Gastrocnemius medialis (tissue), 4 donors: ENCODE measurements around the gene RIMS3. TPM values are rescaled to one million over a fixed set of nuclear protein-coding genes. Genes with fewer than 3 reads are reported as not detected.

Experiments used
- ATAC-seq, 2 donors: fragments of 150-250 bp; one replicate each; pipeline ENCODE4 v1.9.1; 2016
- DNase-seq, 2 donors: peaks; one replicate each; pipeline ENCODE4 v3.0.0-alpha.2; 2019
- H3K27ac ChIP-seq, 4 donors: fragments of 200-600 bp; sonication (generic); 1 replicate in 1 of 4; 2 replicates in 3 of 4; pipeline ENCODE4 v1.5.1; 2016 to 2018; ENCODE audit warnings: mild to moderate bottlenecking in 2 of 4, moderate library complexity in 1 of 4
- H3K27me3 ChIP-seq, 3 donors: fragments of 200-600 bp; sonication (generic) in 2 of 3; 1 replicate in 1 of 3; 2 replicates in 2 of 3; pipeline versions ENCODE4 v1.5.1 to v1.6.0; 2016 to 2019; ENCODE audit warnings: mild to moderate bottlenecking in 1 of 3, moderate library complexity in 1 of 3
- H3K36me3 ChIP-seq, 2 donors: fragments of 200-600 bp; sonication (generic) in 1 of 2; one replicate each; pipeline ENCODE4 v1.5.1; 2017 to 2018
- H3K4me1 ChIP-seq, 2 donors: fragments of 200-600 bp; sonication (generic) in 1 of 2; one replicate each; pipeline ENCODE4 v1.5.1; 2016 to 2017; ENCODE audit warnings: mild to moderate bottlenecking in 2 of 2
- H3K4me3 ChIP-seq, 4 donors: fragments of 200-600 bp; sonication (generic) in 3 of 4; 1 replicate in 1 of 4; 2 replicates in 3 of 4; pipeline ENCODE4 v1.5.1; 2016 to 2019; ENCODE audit warnings: mild to moderate bottlenecking in 2 of 4
- H3K9me3 ChIP-seq, 3 donors: fragments of 200-600 bp; sonication (generic) in 2 of 3; 1 replicate in 1 of 3; 2 replicates in 2 of 3; pipeline ENCODE4 v1.5.1; 2016 to 2019
- CTCF ChIP-seq, 5 experiments: fragments of 450-650 bp in 3 of 5; fragments of 200-600 bp in 2 of 5; sonication (generic) in 2 of 5; IDR thresholded peaks in 4 of 5; conservative IDR thresholded peaks in 1 of 5; 1 replicate in 4 of 5; 2 replicates in 1 of 5; pipeline ENCODE4 v1.5.1; 2016 to 2019; ENCODE audit warnings: antibody characterized with exemption in 5 of 5, mild to moderate bottlenecking in 3 of 5, moderate library complexity in 3 of 5
- POLR2A ChIP-seq, 2 donors: fragments of 450-650 bp; IDR thresholded peaks; one replicate each; pipeline ENCODE4 v1.6.1; 2017; ENCODE audit warnings: antibody characterized with exemption in 2 of 2, mild to moderate bottlenecking in 2 of 2, moderate library complexity in 2 of 2
- in situ Hi-C, 4 donors: fragments of 200-750 bp; cut with MboI; loops; one replicate each; pipeline versions ENCODE4 v1.15.0 to v1.8.0; 2017; ENCODE audit warnings: low sequenced_read_pairs in 4 of 4
- intact Hi-C: fragments of 100-400 bp; cut with DNase I; formaldehyde crosslinking; loops from one replicate; pipeline ENCODE4 v1.15.1; 2023; ENCODE audit warnings: low total_unique reads
- total RNA-seq, 4 donors: library from RNA; depleted of rRNA; stranded (reverse); fragments of >200 nt; gene quantifications; one replicate each; pipeline versions ENCODE4 v1.1.0 to v1.2.3, GENCODE V29; 2016

RIMS3 gene
- total RNA-seq, 4 donors from 2014 or later, result 0.31 to 0.67 (median 0.44) TPM

- TF ChIP-seq CTCF (IDR thresholded peaks at IDR 0.05 in 4 of 5, conservative IDR thresholded peaks at IDR 0.05 in 1 of 5), result no peak
- no peak for TF ChIP-seq POLR2A (IDR thresholded peaks at IDR 0.05)
- intact Hi-C loops, result no loop called here
- DNase-seq (no peak), ATAC-seq (no peak)
- no peaks in the 10 kb centered on the region for H3K9me3 ChIP-seq
- no peaks in the 10 kb centered on the region for H3K4me1 ChIP-seq
- no peaks in the 10 kb centered on the region for H3K36me3 ChIP-seq
- H3K4me3 ChIP-seq, result no peak overlapping the region
- in situ Hi-C loops, result no loop called here
- H3K27ac ChIP-seq, result no peak overlapping the region
- H3K27me3 ChIP-seq, result no peaks in the 10 kb centered on the region
These were observed 23.8 kb downstream of the RIMS3 start for GRCh38 chr1:40641601-40642242.

DNA sequence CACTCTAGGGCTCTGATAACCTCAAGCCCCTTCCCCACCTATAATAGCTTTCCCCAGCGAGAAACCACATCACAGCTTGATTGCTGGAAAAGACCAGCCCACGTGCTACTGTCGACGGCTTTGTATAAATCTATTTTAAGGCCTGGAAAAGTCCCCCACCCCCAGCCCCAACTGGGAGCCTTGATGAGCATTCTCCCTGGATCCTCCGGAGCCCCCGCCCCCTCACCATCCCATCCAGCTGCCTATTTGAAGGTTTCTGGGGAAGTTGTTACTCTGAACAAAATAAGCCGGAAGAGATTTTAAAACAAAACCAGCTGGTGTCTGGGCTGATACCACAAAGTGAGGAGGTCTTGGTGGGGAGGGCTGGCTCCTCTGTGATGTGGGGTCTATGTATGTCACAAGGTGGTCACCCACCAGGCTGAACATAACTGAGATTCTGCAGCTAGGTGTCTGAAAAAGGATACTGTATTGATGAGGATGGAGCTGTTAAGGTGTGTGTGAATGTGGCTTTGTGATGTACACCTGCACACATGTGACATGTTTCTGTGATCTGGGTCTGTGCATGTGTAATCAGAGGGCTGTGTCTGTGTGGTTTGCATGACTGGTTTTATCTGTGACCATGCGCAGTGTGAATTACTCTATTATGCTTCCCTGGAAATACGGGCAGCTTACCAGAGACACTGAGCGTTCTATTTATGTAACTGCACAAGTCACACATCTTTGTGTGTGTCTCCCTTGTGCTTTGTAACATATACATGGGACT lies 25.0 kb downstream of the RIMS3 start:
- no peak for DNase-seq

GRCh38 chr1:40638097-40639036 lies 27.1 kb downstream of the RIMS3 start:
- Histone ChIP-seq H3K4me1 (peaks cover 0 to under 1% of the 10 kb centered on the region in 2 donors), H3K4me3 (no peak overlapping the region), H3K36me3 (no peaks in the 10 kb centered on the region), H3K9me3 (no peaks in the 10 kb centered on the region), H3K27me3 (no peaks in the 10 kb centered on the region), H3K27ac (no peak overlapping the region)
- DNase-seq (no peak), ATAC-seq (no peak)
- TF ChIP-seq POLR2A (IDR thresholded peaks at IDR 0.05) (no peak), CTCF (IDR thresholded peaks at IDR 0.05 in 4 of 5, conservative IDR thresholded peaks at IDR 0.05 in 1 of 5) (no peak)
- in situ Hi-C loops (no loop called here), intact Hi-C loops (no loop called here)

More for the DNA sequence above, 25.0 kb downstream of the RIMS3 start:
- Histone ChIP-seq H3K4me3 (no peak overlapping the region), H3K27me3 (no peaks in the 10 kb centered on the region), H3K4me1 (no peaks in the 10 kb centered on the region), H3K9me3 (no peaks in the 10 kb centered on the region), H3K27ac (no peak overlapping the region), H3K36me3 (no peaks in the 10 kb centered on the region)
- no peak for ATAC-seq
- in situ Hi-C loops, result no loop called here
- intact Hi-C loops, result no loop called here
- TF ChIP-seq CTCF (IDR thresholded peaks at IDR 0.05 in 4 of 5, conservative IDR thresholded peaks at IDR 0.05 in 1 of 5) (no peak), POLR2A (IDR thresholded peaks at IDR 0.05) (no peak)

DNA sequence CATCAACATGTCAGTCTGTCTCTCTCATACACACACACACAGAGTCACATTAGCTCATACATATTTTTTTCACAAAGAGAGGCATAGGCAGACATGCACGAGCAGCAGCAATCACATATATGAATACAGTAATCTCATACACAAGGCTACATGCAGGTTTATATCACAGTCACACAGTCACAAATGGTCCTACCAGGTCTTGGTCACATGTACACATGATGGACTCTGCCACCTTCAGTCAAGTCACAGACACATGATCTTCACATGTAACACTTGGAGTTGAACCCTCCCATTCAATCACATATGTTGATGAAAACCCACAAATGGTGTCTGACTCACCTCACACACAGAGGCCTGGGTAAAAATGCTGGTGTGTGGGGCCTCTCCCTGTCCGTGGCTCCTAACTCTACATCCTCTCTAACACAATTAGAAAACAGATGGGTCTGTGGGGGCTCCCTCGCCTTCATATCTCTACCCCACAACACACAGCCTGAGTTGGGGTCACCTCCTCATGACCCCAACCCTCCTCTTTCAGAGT lies 27.9 kb downstream of the RIMS3 start:
- DNase-seq, result no peak
- Histone ChIP-seq H3K9me3 (no peaks in the 10 kb centered on the region), H3K36me3 (no peaks in the 10 kb centered on the region), H3K27me3 (no peaks in the 10 kb centered on the region), H3K4me3 (no peak overlapping the region), H3K4me1 (peaks cover 0 to 4% of the 10 kb centered on the region in 2 donors), H3K27ac (no peak overlapping the region)
- ATAC-seq, result no peak
- TF ChIP-seq POLR2A (IDR thresholded peaks at IDR 0.05) (no peak), CTCF (IDR thresholded peaks at IDR 0.05 in 4 of 5, conservative IDR thresholded peaks at IDR 0.05 in 1 of 5) (no peak)
- intact Hi-C loops (no loop called here), in situ Hi-C loops (no loop called here)
